ENCODE results near the gene PRKG1. TPM values are rescaled to one million over a fixed set of nuclear protein-coding genes. Genes with fewer than 3 reads are reported as not detected.
A peak's percentile ranks its signal among the peaks of the same experiment; 100 is the strongest.

Gene PRKG1
- total RNA-seq, 4 donors from 2014 or later: 24.0 to 89.1 (median 45.7) TPM

GRCh38 chr10:51367694-51368093 is 293.4 kb downstream of the PRKG1 start:
- Histone ChIP-seq H3K36me3 (no peaks in the 10 kb centered on the region), H3K27me3 (no peaks in the 10 kb centered on the region), H3K4me1 (no peaks in the 10 kb centered on the region), H3K4me3 (no peak overlapping the region), H3K9me3 (no peaks in the 10 kb centered on the region), H3K27ac (peak overlapping the region in 1 of 4 donors; percentile 21)
- TF ChIP-seq POLR2A (IDR thresholded peaks at IDR 0.05) (no peak), CTCF (IDR thresholded peaks at IDR 0.05) (no peak)
- no peak for DNase-seq

DNA sequence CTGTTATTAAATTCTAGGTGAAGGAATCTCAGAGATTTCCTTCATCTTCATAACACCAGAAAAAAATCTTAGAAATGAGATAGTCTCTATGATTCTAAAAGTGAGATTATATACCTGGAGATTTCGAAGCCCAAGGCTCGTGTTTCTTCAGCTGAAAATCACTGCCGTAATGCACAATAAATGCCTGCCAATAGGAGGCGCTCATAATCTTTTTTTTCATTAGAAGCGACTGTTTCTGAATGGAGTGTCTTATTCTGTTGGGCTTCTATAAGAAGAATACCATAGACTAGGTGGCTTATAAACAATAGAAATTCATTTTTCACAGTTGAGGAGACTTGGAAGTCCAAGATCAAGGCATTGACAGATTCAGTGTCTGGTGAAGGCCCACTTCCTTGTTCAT is 294.7 kb downstream of the PRKG1 start:
- Histone ChIP-seq H3K27me3 (no peaks in the 10 kb centered on the region), H3K9me3 (no peaks in the 10 kb centered on the region), H3K27ac (no peak overlapping the region), H3K36me3 (no peaks in the 10 kb centered on the region), H3K4me3 (no peak overlapping the region), H3K4me1 (no peaks in the 10 kb centered on the region)
- no peak for DNase-seq
- TF ChIP-seq CTCF (IDR thresholded peaks at IDR 0.05): no peak
- TF ChIP-seq POLR2A (IDR thresholded peaks at IDR 0.05): no peak

DNA sequence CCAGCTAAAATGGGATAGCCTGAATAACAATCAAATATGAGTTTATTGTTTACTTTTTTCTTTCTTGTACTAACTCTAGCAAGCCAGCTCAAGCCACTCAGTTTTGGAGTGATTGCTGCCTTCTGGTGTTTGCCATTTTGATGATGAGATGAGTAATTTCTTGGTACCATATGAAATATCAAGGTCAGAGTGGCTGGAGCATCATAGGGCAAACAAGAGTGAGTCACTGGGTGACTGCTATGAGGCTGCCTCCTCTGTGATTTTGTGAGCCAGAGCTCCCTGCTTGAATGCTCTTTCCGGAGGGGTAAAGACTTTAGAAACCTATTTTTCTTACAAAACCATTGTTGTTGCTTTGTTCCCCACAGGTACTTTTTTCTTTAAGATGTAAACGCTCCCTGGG is 295.6 kb downstream of the PRKG1 start:
- Histone ChIP-seq H3K4me3 (no peak overlapping the region), H3K9me3 (no peaks in the 10 kb centered on the region), H3K27ac (no peak overlapping the region), H3K27me3 (no peaks in the 10 kb centered on the region), H3K4me1 (no peaks in the 10 kb centered on the region), H3K36me3 (no peaks in the 10 kb centered on the region)
- DNase-seq: no peak
- no peak for TF ChIP-seq POLR2A (IDR thresholded peaks at IDR 0.05)
- TF ChIP-seq CTCF (IDR thresholded peaks at IDR 0.05): no peak

GRCh38 chr10:51371743-51372142 is 297.5 kb downstream of the PRKG1 start:
- Histone ChIP-seq H3K9me3 (no peaks in the 10 kb centered on the region), H3K4me3 (no peak overlapping the region), H3K27me3 (no peaks in the 10 kb centered on the region), H3K36me3 (no peaks in the 10 kb centered on the region), H3K27ac (no peak overlapping the region), H3K4me1 (no peaks in the 10 kb centered on the region)
- TF ChIP-seq POLR2A (IDR thresholded peaks at IDR 0.05): no peak
- TF ChIP-seq CTCF (IDR thresholded peaks at IDR 0.05): no peak
- DNase-seq: no peak

DNA sequence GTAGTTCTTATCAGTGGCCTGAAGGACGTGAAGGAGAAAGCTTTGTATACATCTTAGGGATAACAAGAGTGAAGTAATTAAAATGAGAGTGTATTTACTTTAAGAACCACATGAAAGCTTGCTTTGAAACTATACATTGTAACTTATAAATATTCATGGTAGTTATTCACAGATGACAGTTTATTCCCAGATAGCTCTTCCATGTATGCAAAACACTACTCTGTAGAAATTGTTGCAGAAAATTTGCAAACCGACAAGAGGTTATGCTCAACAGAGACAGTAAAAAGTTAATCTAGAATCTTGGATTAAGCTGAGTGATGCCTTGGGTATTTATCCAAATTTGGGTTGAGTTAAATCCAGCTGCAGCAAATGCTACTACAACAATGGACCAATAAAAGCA is 301.5 kb downstream of the PRKG1 start:
- no peak for DNase-seq
- Histone ChIP-seq H3K27me3 (no peaks in the 10 kb centered on the region), H3K27ac (no peak overlapping the region), H3K9me3 (no peaks in the 10 kb centered on the region), H3K4me1 (no peaks in the 10 kb centered on the region), H3K36me3 (no peaks in the 10 kb centered on the region), H3K4me3 (no peak overlapping the region)
- no peak for TF ChIP-seq CTCF (IDR thresholded peaks at IDR 0.05)
- no peak for TF ChIP-seq POLR2A (IDR thresholded peaks at IDR 0.05)

Measured in Peyer's patch (tissue), 4 donors.